Endothelial cell of umbilical vein (primary cell): ENCODE measurements around the gene CELF1. TPM values are rescaled to one million over a fixed set of nuclear protein-coding genes. Genes with fewer than 3 reads are reported as not detected.

Experiments
- BruUV-seq: library from RNA; stranded (reverse); fragments of 400-500 nt; replicated peaks from 2 replicates; lab custom pipeline; 2021; lab: Mats Ljungman, UMichigan
- CTCF ChIA-PET: fragments of 300-600, 350-600 bp; sonication (Branson Sonifier 250); formaldehyde crosslinking; loops from one replicate; lab custom pipeline; 2021; ENCODE audit warnings: antibody characterized with exemption, inconsistent platforms; lab: Charles Lee
- POLR2A ChIA-PET: fragments of 300-600, 350-600 bp; sonication (Branson Sonifier 250); formaldehyde crosslinking; loops from one replicate; lab custom pipeline; 2021; ENCODE audit warnings: antibody characterized with exemption, inconsistent platforms; lab: Charles Lee
- DNase-seq: peaks from one replicate; pipeline ENCODE4 v3.0.0-alpha.2; 2011; ENCODE audit warnings: low read depth, low spot score
- FAIRE-seq: peaks from 2 replicates; lab custom pipeline; 2011; peaks lifted over from hg19 to GRCh38; lab: Jason Lieb, UNC
- H2AFZ ChIP-seq: 2 replicates; pipeline ENCODE4 v1.6.0; 2012; ENCODE audit warnings: low read depth, low read length, control low read depth, inconsistent platforms
- H3K27ac ChIP-seq: 2 replicates; pipeline ENCODE4 v1.5.1; 2011; ENCODE audit warnings: low read depth, mild to moderate bottlenecking, control low read depth, low read length, moderate library complexity; ENCODE audit not compliant: insufficient read depth
- H3K27me3 ChIP-seq, 2 experiments: 2 replicates each; pipeline versions ENCODE4 v1.6.0 to v1.6.1; 2011; ENCODE audit warnings: low read length in 2 of 2, mixed read lengths in 1 of 2; ENCODE audit not compliant: control insufficient read depth in 2 of 2, insufficient read depth in 2 of 2
- H3K36me3 ChIP-seq, 2 experiments: 2 replicates in 1 of 2; 3 replicates in 1 of 2; pipeline ENCODE4 v1.5.1; 2011; ENCODE audit warnings: low read length in 2 of 2, mild to moderate bottlenecking in 1 of 2, moderate library complexity in 1 of 2; ENCODE audit not compliant: control insufficient read depth in 2 of 2, insufficient read depth in 2 of 2; ENCODE audit errors: extremely low read depth in 1 of 2
- H3K4me1 ChIP-seq: 3 replicates; pipeline ENCODE4 v1.5.1; 2011; ENCODE audit warnings: mild to moderate bottlenecking, low read length; ENCODE audit not compliant: control insufficient read depth, insufficient read depth; ENCODE audit errors: extremely low read depth
- H3K4me2 ChIP-seq: 2 replicates; pipeline ENCODE4 v1.6.1; 2011; ENCODE audit warnings: low read length, control low read depth, mixed read lengths; ENCODE audit not compliant: insufficient read depth
- H3K4me3 ChIP-seq, 3 experiments: fragments of 200-600 bp in 1 of 3; sonication (generic), shearing (Covaris generic) in 1 of 3; replicated peaks in 1 of 3; 2 replicates each; pipeline ENCODE4 v1.5.1; 2011 to 2016; ENCODE audit warnings: control low read depth in 3 of 3, low read length in 3 of 3, mild to moderate bottlenecking in 2 of 3, inconsistent platforms in 1 of 3, low read depth in 1 of 3, moderate library complexity in 1 of 3; ENCODE audit not compliant: insufficient read depth in 1 of 3
- H3K79me2 ChIP-seq: 2 replicates; pipeline ENCODE4 v1.6.0; 2012; ENCODE audit warnings: low read length, inconsistent platforms; ENCODE audit not compliant: control insufficient read depth, insufficient read depth
- H3K9ac ChIP-seq: replicated peaks from 2 replicates; pipeline ENCODE3; 2011; ENCODE audit warnings: low read length, control low read depth; ENCODE audit not compliant: insufficient read depth; ENCODE audit errors: extremely low read depth
- H3K9me1 ChIP-seq: replicated peaks from 3 replicates; pipeline ENCODE4 v1.6.0; 2011; ENCODE audit warnings: mild to moderate bottlenecking, low read length; ENCODE audit not compliant: control insufficient read depth, insufficient read depth; ENCODE audit errors: extremely low read depth
- H3K9me3 ChIP-seq: replicated peaks from 2 replicates; pipeline ENCODE4 v1.5.1; 2012; ENCODE audit warnings: low read length, inconsistent platforms; ENCODE audit not compliant: control insufficient read depth, insufficient read depth
- H4K20me1 ChIP-seq: replicated peaks from 2 replicates; pipeline ENCODE3; 2011; ENCODE audit warnings: mild to moderate bottlenecking, low read length; ENCODE audit not compliant: control insufficient read depth, insufficient read depth; ENCODE audit errors: extremely low read depth
- CTCF ChIP-seq, 2 donors: IDR thresholded peaks; 1 replicate in 1 of 2; 2 replicates in 1 of 2; pipeline ENCODE4 v1.5.1; 2011; ENCODE audit warnings: low read length in 2 of 2, mild to moderate bottlenecking in 2 of 2, moderate library complexity in 2 of 2, control low read depth in 1 of 2, inconsistent platforms in 1 of 2, low read depth in 1 of 2; ENCODE audit not compliant: insufficient read depth in 1 of 2; ENCODE audit errors: extremely low read depth in 1 of 2
- EZH2 ChIP-seq: IDR thresholded peaks from 2 replicates; pipeline ENCODE4 v1.6.1; 2012; ENCODE audit warnings: borderline replicate concordance, low read depth, mild to moderate bottlenecking, moderate library complexity, low read length, inconsistent platforms; ENCODE audit not compliant: severe bottlenecking
- FOS ChIP-seq: IDR thresholded peaks from 2 replicates; pipeline ENCODE4 v1.6.1; 2011; ENCODE audit warnings: mild to moderate bottlenecking, low read length, moderate library complexity, borderline replicate concordance; ENCODE audit not compliant: insufficient read depth
- GATA2 ChIP-seq: IDR thresholded peaks from 2 replicates; pipeline ENCODE4 v1.7.0; 2011; ENCODE audit warnings: low read depth, mild to moderate bottlenecking, moderate library complexity, mixed read lengths, low read length; ENCODE audit not compliant: insufficient read length, insufficient read depth
- JUN ChIP-seq: IDR thresholded peaks from 2 replicates; pipeline ENCODE4 v1.6.1; 2011; ENCODE audit warnings: borderline replicate concordance, low read depth; ENCODE audit not compliant: insufficient read length, insufficient read depth
- MAX ChIP-seq: IDR thresholded peaks from 2 replicates; pipeline ENCODE4 v1.6.1; 2011; ENCODE audit not compliant: insufficient read depth, insufficient read length
- MYC ChIP-seq: IDR thresholded peaks from one replicate; pipeline ENCODE4 v1.6.1; 2011; ENCODE audit warnings: mild to moderate bottlenecking, low read depth, low read length
- POLR2A ChIP-seq: IDR thresholded peaks from 2 replicates; pipeline ENCODE4 v1.6.1; 2012; ENCODE audit warnings: low read depth, mild to moderate bottlenecking, control low read depth, low read length
- POLR2AphosphoS5 ChIP-seq: IDR thresholded peaks from 2 replicates; pipeline ENCODE4 v1.6.1; 2012; ENCODE audit warnings: low read depth, mild to moderate bottlenecking, control low read depth, low read length, moderate library complexity; ENCODE audit not compliant: insufficient read depth
- dilution Hi-C: fragments of 300-500 bp; cut with MboI; formaldehyde crosslinking; loops from one replicate; pipeline ENCODE4 v1.15.0; 2019; ENCODE audit warnings: low sequenced_read_pairs; ENCODE audit not compliant: extremely low pct_ligation_motif_present
- intact Hi-C: fragments of 100-400 bp; cut with micrococcal nuclease; formaldehyde crosslinking; loops from one replicate; pipeline ENCODE4 v1.10.0; 2022
- polyA plus RNA-seq, 4 experiments: library from polyadenylated mRNA; depleted of rRNA in 3 of 4; stranded (reverse) in 3 of 4; unstranded in 1 of 4; fragments of >200 nt; gene quantifications; 2 replicates each; pipeline versions ENCODE4 v1.2.1 to v1.2.3, GENCODE V29; 2011 to 2012; ENCODE audit warnings: missing spikeins in 1 of 4
- total RNA-seq: library from RNA; stranded (reverse); gene quantifications from 2 replicates; pipeline ENCODE4 v1.2.3, GENCODE V29; 2021

The CELF1 gene
- total and polyA plus RNA-seq, 2 donors (not counting 3 experiments of a cell fraction or from before 2014, with no cell fraction given) = 66.3 to 120 TPM

- H3K4me2 ChIP-seq = no peak overlapping the region
- no peaks in the 10 kb centered on the region for H3K27me3 ChIP-seq
- H2AFZ ChIP-seq = no peak overlapping the region
- no peaks in the 10 kb centered on the region for H3K79me2 ChIP-seq
- H3K36me3 ChIP-seq = no peaks in the 10 kb centered on the region
- intact Hi-C loops (no loop called here), dilution Hi-C loops (no loop called here)
- no peaks in the 10 kb centered on the region for H4K20me1 ChIP-seq
- no peak overlapping the region for H3K27ac ChIP-seq
- POLR2A ChIA-PET = interaction anchor here (0.6 kb wide), 1 partner anchor 167 kb away, joined by 3 read pairs; no protein-coding TSS in a partner anchor
- H3K9ac ChIP-seq = no peak overlapping the region
- H3K4me3 ChIP-seq = no peak overlapping the region
- no peaks in the 10 kb centered on the region for H3K9me3 ChIP-seq
- H3K9me1 ChIP-seq = no peaks in the 10 kb centered on the region
- DNase-seq (no peak), FAIRE-seq (no peak)
- TF ChIP-seq POLR2A (no peak), JUN (no peak), MAX (no peak), FOS (no peak), EZH2 (no peak), GATA2 (no peak), POLR2AphosphoS5 (no peak), MYC (no peak), CTCF (IDR thresholded peaks at IDR 0.05; ENCODE audit: extremely low read depth in 1 of 2, insufficient read depth in 1 of 2, low read depth in 1 of 2, low read length in 2 of 2) (no peak)
- CTCF ChIA-PET = interaction anchor here (1.4 kb wide), 1 partner anchor 26 kb away, joined by 4 read pairs; no protein-coding TSS in a partner anchor
- no peaks in the 10 kb centered on the region for H3K4me1 ChIP-seq
- no TSS peak for BruUV-seq
These were observed 114.2 kb downstream of the CELF1 start for GRCh38 chr11:47438721-47439120.
